Stomach (tissue), 9 donors: ENCODE results near the gene AKR1B15. TPM values are rescaled to one million over a fixed set of nuclear protein-coding genes. Genes with fewer than 3 reads are reported as not detected.

ENCODE experiments used
- DNase-seq, 2 donors: peaks; one replicate each; pipeline versions ENCODE4 v3.0.0 to v3.0.0-alpha.2; 2013 to 2019
- H3K27ac ChIP-seq, 5 donors: fragments of 200-600 bp in 4 of 5; sonication (generic) in 4 of 5; one replicate each; pipeline ENCODE4 v1.5.1; 2013 to 2019; ENCODE audit warnings: mild to moderate bottlenecking in 1 of 5, moderate library complexity in 1 of 5
- H3K27me3 ChIP-seq, 3 donors: fragments of 200-600 bp; sonication (generic); one replicate each; pipeline ENCODE4 v1.5.1; 2017 to 2019; ENCODE audit warnings: mixed run types in 1 of 3
- H3K36me3 ChIP-seq, 4 donors: fragments of 200-600 bp; sonication (generic); 1 replicate in 3 of 4; 2 replicates in 1 of 4; pipeline ENCODE4 v1.5.1; 2016 to 2019
- H3K4me1 ChIP-seq, 4 donors: fragments of 200-600 bp; sonication (generic); one replicate each; pipeline ENCODE4 v1.5.1; 2016 to 2019
- H3K4me3 ChIP-seq, 4 donors: fragments of 200-600 bp; sonication (generic) in 3 of 4; one replicate each; pipeline ENCODE4 v1.5.1; 2016 to 2019; ENCODE audit warnings: mild to moderate bottlenecking in 1 of 4
- H3K9me3 ChIP-seq, 4 donors: fragments of 200-600 bp; sonication (generic); one replicate each; pipeline ENCODE4 v1.5.1; 2016 to 2019
- EP300 ChIP-seq: sonication (generic); formaldehyde crosslinking; IDR thresholded peaks from one replicate; pipeline ENCODE4 v1.6.1; 2017; ENCODE audit warnings: antibody characterized with exemption
- POLR2A ChIP-seq, 4 donors: fragments of 450-650 bp; IDR thresholded peaks; one replicate each; pipeline ENCODE4 v1.6.1; 2016; ENCODE audit warnings: antibody characterized with exemption in 4 of 4, control low read depth in 2 of 4, mild to moderate bottlenecking in 1 of 4, moderate library complexity in 1 of 4
- POLR2AphosphoS5 ChIP-seq, 3 donors: sonication (generic); formaldehyde crosslinking; IDR thresholded peaks; one replicate each; pipeline ENCODE4 v1.6.1; 2016; ENCODE audit warnings: antibody characterized with exemption in 3 of 3
- WGBS, 5 donors: extraction: QIAGEN DNeasy Blood & Tissue Kit in 3 of 5; methylation state at CpG; one replicate each; pipeline versions ENCODE4 v1.1.5 to v1.1.7; 2013 to 2018; 5-methylcytosine and 5-hydroxymethylcytosine counted together
- intact Hi-C: fragments of 100-400 bp; cut with DNase I; formaldehyde crosslinking; loops from one replicate; pipeline ENCODE4 v1.15.1; 2023; ENCODE audit warnings: low total_unique reads
- polyA plus RNA-seq, 3 donors: library from polyadenylated mRNA; stranded (reverse); fragments of 200-250 nt; gene quantifications; one replicate each; pipeline ENCODE4 v1.2.3, GENCODE V29; 2013
- total RNA-seq, 5 donors: library from RNA; depleted of rRNA; stranded (reverse); fragments of >200 nt; gene quantifications; one replicate each; pipeline versions ENCODE4 v1.1.0 to v1.2.3, GENCODE V29; 2014 to 2016
- TF ChIP-seq, protein P1 (sequence below), 7 experiments: fragments of 450-650 bp in 4 of 7; fragments of 200-600 bp in 3 of 7; sonication (generic) in 3 of 7; IDR thresholded peaks; one replicate each; pipeline ENCODE4 v1.5.1; 2016 to 2019; ENCODE audit warnings: antibody characterized with exemption in 7 of 7, control low read depth in 2 of 7, mild to moderate bottlenecking in 1 of 7
- donor health status: healthy with polysubstance abuse.
- donor health status: Bipolar disorder and iron deficiency.
- donor health status: healthy.

AKR1B15 gene
- total and polyA plus RNA-seq, 8 donors = 0.08 to 1.8 (median 0.72) TPM; not detected in 5

- TF ChIP-seq POLR2AphosphoS5 (IDR thresholded peaks at IDR 0.05) (no peak), POLR2A (IDR thresholded peaks at IDR 0.05) (no peak)
- intact Hi-C loops = no loop called here
Measured at GRCh38 chr7:134587750-134588149, 38.8 kb downstream of the AKR1B15 start.

GRCh38 chr7:134589491-134589941, 40.6 kb downstream of the AKR1B15 start:
- H3K27ac ChIP-seq = peak overlapping the region in 2 of 5 donors; percentile 8 to 26
- no peaks in the 10 kb centered on the region for H3K27me3 ChIP-seq
- WGBS, 5 donors = 19 to 46% (median 35%) methylated on average over 2 to 3 of the region's 3 CpGs
- H3K4me3 ChIP-seq = no peak overlapping the region
- no peak for TF ChIP-seq EP300
- no peak for TF ChIP-seq POLR2A (IDR thresholded peaks at IDR 0.05)
- TF ChIP-seq, protein P1, sequence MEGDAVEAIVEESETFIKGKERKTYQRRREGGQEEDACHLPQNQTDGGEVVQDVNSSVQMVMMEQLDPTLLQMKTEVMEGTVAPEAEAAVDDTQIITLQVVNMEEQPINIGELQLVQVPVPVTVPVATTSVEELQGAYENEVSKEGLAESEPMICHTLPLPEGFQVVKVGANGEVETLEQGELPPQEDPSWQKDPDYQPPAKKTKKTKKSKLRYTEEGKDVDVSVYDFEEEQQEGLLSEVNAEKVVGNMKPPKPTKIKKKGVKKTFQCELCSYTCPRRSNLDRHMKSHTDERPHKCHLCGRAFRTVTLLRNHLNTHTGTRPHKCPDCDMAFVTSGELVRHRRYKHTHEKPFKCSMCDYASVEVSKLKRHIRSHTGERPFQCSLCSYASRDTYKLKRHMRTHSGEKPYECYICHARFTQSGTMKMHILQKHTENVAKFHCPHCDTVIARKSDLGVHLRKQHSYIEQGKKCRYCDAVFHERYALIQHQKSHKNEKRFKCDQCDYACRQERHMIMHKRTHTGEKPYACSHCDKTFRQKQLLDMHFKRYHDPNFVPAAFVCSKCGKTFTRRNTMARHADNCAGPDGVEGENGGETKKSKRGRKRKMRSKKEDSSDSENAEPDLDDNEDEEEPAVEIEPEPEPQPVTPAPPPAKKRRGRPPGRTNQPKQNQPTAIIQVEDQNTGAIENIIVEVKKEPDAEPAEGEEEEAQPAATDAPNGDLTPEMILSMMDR (IDR thresholded peaks at IDR 0.05) = no peak
- TF ChIP-seq POLR2AphosphoS5 (IDR thresholded peaks at IDR 0.05) = no peak
- intact Hi-C loops = no loop called here
- peaks cover 0 to 7% (median 0%) of the 10 kb centered on the region in 4 donors for H3K9me3 ChIP-seq
- peaks cover 0 to 16% (median 8%) of the 10 kb centered on the region in 4 donors for H3K4me1 ChIP-seq
- H3K36me3 ChIP-seq = no peaks in the 10 kb centered on the region
- DNase-seq = peak in 1 of 2 donors; percentile 32

More at GRCh38 chr7:134587750-134588149, 38.8 kb downstream of the AKR1B15 start:
- Histone ChIP-seq H3K27ac (no peak overlapping the region), H3K4me1 (no peaks in the 10 kb centered on the region), H3K9me3 (peaks cover 0 to 7% (median 0%) of the 10 kb centered on the region in 4 donors), H3K27me3 (no peaks in the 10 kb centered on the region), H3K36me3 (no peaks in the 10 kb centered on the region), H3K4me3 (no peak overlapping the region)
- WGBS, 5 donors = 38 to 90% (median 85%) methylated on average over 2 of the region's 2 CpGs
- DNase-seq = no peak

DNA sequence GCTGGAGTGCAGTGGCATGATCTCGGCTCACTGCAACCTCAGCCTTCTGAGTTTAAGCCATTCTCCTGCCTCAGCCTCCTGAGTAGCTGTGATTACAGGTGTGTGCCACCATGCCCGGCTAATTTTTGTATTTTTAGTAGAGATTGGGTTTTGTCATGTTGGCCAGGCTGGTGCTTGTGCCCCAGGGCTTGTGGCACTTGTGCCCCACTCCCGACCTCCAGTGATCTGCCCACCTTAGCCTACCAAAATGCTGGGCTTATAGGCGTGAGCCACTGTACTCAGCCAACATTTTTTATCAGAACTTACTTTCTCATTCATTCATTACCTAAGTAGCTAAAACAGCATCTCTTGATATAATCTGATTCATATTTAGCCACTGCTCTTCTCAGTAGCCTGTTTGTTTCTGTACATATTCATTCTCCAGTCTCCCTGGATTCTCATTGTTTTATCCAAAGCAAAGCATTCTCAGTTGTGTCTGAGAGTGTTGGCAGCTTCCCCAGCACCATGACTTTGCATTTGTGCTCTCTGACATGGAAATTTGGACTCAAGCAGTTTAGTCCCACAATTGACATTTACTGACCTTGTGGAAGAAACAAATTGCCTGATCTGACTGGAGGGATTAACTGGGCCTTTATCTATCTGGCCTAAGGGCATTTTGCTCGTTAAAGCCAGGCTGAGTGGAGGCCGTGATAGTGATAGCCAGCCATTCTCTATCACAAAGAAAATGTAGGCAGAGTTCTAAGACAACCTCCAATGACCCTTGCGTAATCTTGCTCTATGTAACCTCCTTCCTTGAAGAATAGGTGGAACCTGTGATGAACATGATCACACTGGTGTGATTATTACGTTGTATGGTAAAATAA, 44.9 kb downstream of the AKR1B15 start:
- H3K27ac ChIP-seq = peak overlapping the region; percentile 66 to 84 (median 73)

DNA sequence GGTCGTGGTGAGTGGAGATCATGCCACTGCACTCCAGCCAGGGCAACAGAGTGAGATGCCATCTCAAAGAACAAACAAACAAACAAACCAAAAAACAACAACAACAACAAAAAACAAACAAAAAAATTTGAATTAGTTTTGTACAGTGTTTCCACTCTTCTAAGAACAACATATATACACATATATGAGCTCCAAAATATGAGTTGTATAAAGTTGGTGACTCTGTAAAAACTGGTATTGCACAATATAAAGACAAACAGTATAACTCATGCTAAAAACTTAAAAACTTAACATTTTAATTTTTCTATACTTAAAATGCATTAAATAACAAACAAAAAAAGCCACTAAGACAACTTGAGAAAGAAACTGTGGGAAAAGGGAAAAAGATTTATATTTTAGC, 46.0 kb downstream of the AKR1B15 start:
- no peaks in the 10 kb centered on the region for H3K27me3 ChIP-seq
- DNase-seq = no peak
- H3K36me3 ChIP-seq = no peaks in the 10 kb centered on the region
- intact Hi-C loops = no loop called here
- H3K27ac ChIP-seq = peak overlapping the region in 4 of 5 donors; percentile 69 to 84 (median 73)
- WGBS, 5 donors = 0 to 91% (median 40%) methylated on average over 1 of the region's 1 CpG
- H3K4me1 ChIP-seq = peaks cover 0 to 17% (median 8%) of the 10 kb centered on the region in 4 donors
- no peak overlapping the region for H3K4me3 ChIP-seq
- no peak for TF ChIP-seq POLR2A (IDR thresholded peaks at IDR 0.05)
- TF ChIP-seq, protein P1 (IDR thresholded peaks at IDR 0.05) = no peak
- TF ChIP-seq EP300 = no peak
- no peak for TF ChIP-seq POLR2AphosphoS5 (IDR thresholded peaks at IDR 0.05)
- peaks cover 0 to 7% (median 0%) of the 10 kb centered on the region in 4 donors for H3K9me3 ChIP-seq

More for the DNA sequence above, 44.9 kb downstream of the AKR1B15 start:
- WGBS, 5 donors = 36 to 64% (median 50%) methylated on average over 8 of the region's 8 CpGs
- DNase-seq = peak; percentile 73 to 81
- H3K4me1 ChIP-seq = peaks cover 0 to 17% (median 8%) of the 10 kb centered on the region in 4 donors
- H3K9me3 ChIP-seq = peaks cover 0 to 7% (median 0%) of the 10 kb centered on the region in 4 donors
- H3K27me3 ChIP-seq = no peaks in the 10 kb centered on the region
- TF ChIP-seq, protein P1 (IDR thresholded peaks at IDR 0.05) = no peak
- TF ChIP-seq POLR2AphosphoS5 (IDR thresholded peaks at IDR 0.05) = peak; percentile 3 to 78 (median 43)
- H3K36me3 ChIP-seq = no peaks in the 10 kb centered on the region
- intact Hi-C loops = no loop called here
- no peak overlapping the region for H3K4me3 ChIP-seq
